SH-SY5Y (cell line): ENCODE results near the gene HTR4.

ENCODE experiments used
- GATA2 ChIP-seq: IDR thresholded peaks from 2 replicates; pipeline ENCODE4 v1.6.1; 2011; ENCODE audit warnings: mild to moderate bottlenecking, low read depth, low read length
- GATA3 ChIP-seq: IDR thresholded peaks from 2 replicates; pipeline ENCODE4 v1.6.1; 2011; ENCODE audit warnings: low read depth, mild to moderate bottlenecking, low read length, moderate library complexity

DNA sequence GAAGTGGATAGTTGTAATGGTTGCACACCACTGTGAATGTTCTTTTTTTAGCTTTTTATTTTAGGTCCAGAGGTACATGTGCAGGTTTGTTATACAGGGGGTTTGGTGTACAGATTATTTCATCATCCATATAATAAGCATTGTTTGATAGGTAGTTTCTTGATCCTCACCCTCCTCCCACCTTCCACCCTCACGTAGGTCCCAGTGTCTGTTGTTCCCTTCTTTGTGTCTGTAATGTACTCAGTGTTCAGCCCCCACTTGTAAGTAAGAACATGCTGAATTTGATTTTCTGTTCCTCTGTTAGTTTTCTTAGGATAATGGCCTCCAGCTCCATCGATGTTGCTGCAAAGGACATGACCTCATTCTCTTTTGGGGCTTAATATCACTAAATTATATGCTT is 99.7 kb downstream of the HTR4 start:
- TF ChIP-seq GATA2 (no peak), GATA3 (no peak)
